Hair follicular keratinocyte (primary cell): ENCODE measurements around the gene STUB1. TPM values are rescaled to one million over a fixed set of nuclear protein-coding genes. Genes with fewer than 3 reads are reported as not detected.

Source experiments
- total RNA-seq: library from RNA; depleted of rRNA; stranded (reverse); fragments of >200 nt; gene quantifications from 2 replicates; pipeline ENCODE4 v1.2.3, GENCODE V29; 2015

The STUB1 gene
- total RNA-seq: 216 and 264 TPM in 2 replicates

GRCh38 chr16:679814-680624, at the start of gene STUB1:
TSS of gene STUB1 (plus strand) at chr16:680410. CDS start at chr16:680526, 116 bp downstream.

GRCh38 chr16:630815-631405, 49.3 kb upstream of the STUB1 start, which contains the start of gene WFIKKN1:
TSS of gene WFIKKN1 (plus strand) at chr16:630985. CDS start at chr16:631254, 269 bp downstream.

GRCh38 chr16:636206-637080, 43.8 kb upstream of the STUB1 start, which contains the start of gene METTL26:
TSS of gene METTL26 (minus strand) at chr16:636305. CDS start at chr16:636290, 15 bp downstream.

GRCh38 chr16:641326-642188, 38.7 kb upstream of the STUB1 start, which contains the start of gene MCRIP2:
TSS of gene MCRIP2 (plus strand) at chr16:641828. CDS start at chr16:641992, 164 bp downstream.

GRCh38 chr16:648781-649589, 31.2 kb upstream of the STUB1 start, which contains the start of gene WDR90:
TSS of gene WDR90 (plus strand) at chr16:649365. CDS start at chr16:649417, 52 bp downstream.

GRCh38 chr16:667780-668518, 12.3 kb upstream of the STUB1 start, which contains the start of gene RHOT2:
TSS of gene RHOT2 (plus strand) at chr16:668132. CDS start at chr16:668200, 68 bp downstream.

GRCh38 chr16:674968-675883, 5.0 kb upstream of the STUB1 start, which contains the start of gene RHBDL1:
TSS of gene RHBDL1 (plus strand) at chr16:675671. CDS start at chr16:675791, 120 bp downstream.

GRCh38 chr16:684071-684794, 4.0 kb downstream of the STUB1 start, which contains the start of gene JMJD8:
TSS of gene JMJD8 (minus strand) at chr16:684334. CDS start at chr16:684319, 15 bp downstream.

GRCh38 chr16:705431-706188, 25.4 kb downstream of the STUB1 start, which contains the start of gene FBXL16:
TSS of gene FBXL16 (minus strand) at chr16:705801. CDS start at chr16:697405, 8,396 bp downstream.

GRCh38 chr16:714558-715476, 34.6 kb downstream of the STUB1 start, which contains the start of gene METRN:
TSS of gene METRN (plus strand) at chr16:715118. CDS start at chr16:715290, 172 bp downstream.

GRCh38 chr16:720990-721764, 41.0 kb downstream of the STUB1 start, which contains the start of gene ANTKMT:
TSS of gene ANTKMT (plus strand) at chr16:721146. CDS start at chr16:721275, 129 bp downstream.

GRCh38 chr16:726438-727290, 46.5 kb downstream of the STUB1 start, which contains the start of the genes CCDC78 and HAGHL:
TSS of gene CCDC78 (minus strand) at chr16:726443. CDS start at chr16:726367, 76 bp downstream.
TSS of gene HAGHL (plus strand) at chr16:727106. CDS start at chr16:727510, 404 bp downstream.

